ENCODE data around the gene PRSS56.

GRCh38 chr2:232563580-232563979, 43.4 kb downstream of the PRSS56 start:
- TF ChIP-seq GABPA (IDR thresholded peaks at IDR 0.05; ENCODE audit: low read depth, low read length) = no peak
- no peak for TF ChIP-seq GABPA (CRISPR knock-in tag; IDR thresholded peaks at IDR 0.05; ENCODE audit: low read depth)
- no peak for TF ChIP-seq BHLHE40 (IDR thresholded peaks at IDR 0.05; ENCODE audit: low read length)
- TF ChIP-seq ARID2 (CRISPR knock-in tag; IDR thresholded peaks at IDR 0.05; ENCODE audit: borderline replicate concordance) = no peak
- no peak for TF ChIP-seq ZNF24 (IDR thresholded peaks at IDR 0.05)
- no peak for TF ChIP-seq KMT2B (CRISPR knock-in tag; IDR thresholded peaks at IDR 0.05)
- TF ChIP-seq E2F2 (CRISPR knock-in tag; IDR thresholded peaks at IDR 0.05; ENCODE audit: borderline replicate concordance) = no peak
- TF ChIP-seq ZNF724P (CRISPR knock-in tag; IDR thresholded peaks at IDR 0.05; ENCODE audit: borderline replicate concordance) = no peak

Measured in HepG2 (cell line).